HG03103 (cell line): ENCODE results near the gene CHP1.
"Not testable (repeated sequence)": the region's sequence is repeated elsewhere in the genome, so short reads cannot be mapped to it uniquely, and the experiment has no call there.

ENCODE experiments used
- ATAC-seq: cut with Tn5 transposase; IDR thresholded peaks from one replicate; pipeline ENCODE4 v1.9.1; 2021; ENCODE audit warnings: low read depth; ENCODE audit not compliant: unreplicated experiment

The CHP1 gene

DNA sequence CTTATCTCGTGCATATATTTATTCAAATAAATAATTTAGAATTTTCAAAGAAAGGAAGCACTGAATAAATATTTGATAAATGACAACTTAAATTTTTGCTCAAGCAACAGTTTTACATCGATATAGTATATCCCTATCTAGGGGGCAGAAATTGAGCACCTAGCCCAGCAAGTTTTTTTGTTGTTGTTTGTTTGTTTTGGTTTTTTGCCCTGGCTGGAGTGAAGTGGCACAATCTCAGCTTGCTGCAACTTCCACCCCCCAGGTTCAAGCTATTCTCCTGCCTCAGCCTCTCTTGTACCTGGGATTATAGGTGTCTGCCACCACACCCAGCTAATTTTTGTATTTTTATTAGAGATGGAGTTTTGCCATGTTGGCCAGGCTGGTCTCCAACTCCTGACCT, 58.9 kb downstream of the CHP1 start:
- no peak for ATAC-seq

- ATAC-seq, result no peak
Observed at GRCh38 chr15:41291065-41291631, 60.1 kb downstream of the CHP1 start.

DNA sequence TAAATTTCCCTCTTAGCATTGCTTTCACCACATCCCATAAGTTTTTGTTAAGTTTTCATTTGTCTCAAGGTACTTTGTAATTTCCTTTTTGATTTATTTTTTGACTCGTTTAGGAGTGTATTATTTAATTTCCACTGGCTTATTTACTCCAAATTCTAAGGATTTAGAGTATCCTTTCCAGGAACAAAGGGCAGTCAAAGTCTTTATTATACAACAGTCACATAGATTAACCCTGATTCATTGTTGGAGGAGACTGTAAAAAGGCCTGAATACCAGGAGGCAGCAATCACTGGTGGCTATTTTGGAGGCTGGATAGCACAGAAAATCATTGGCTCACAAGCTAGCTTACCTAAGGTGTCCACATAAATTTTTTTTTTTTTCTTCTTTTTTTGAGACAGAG, 61.5 kb downstream of the CHP1 start:
- no peak for ATAC-seq

- not testable (repeated sequence) for ATAC-seq
Observed at GRCh38 chr15:41301139-41301538, 70.1 kb downstream of the CHP1 start.

DNA sequence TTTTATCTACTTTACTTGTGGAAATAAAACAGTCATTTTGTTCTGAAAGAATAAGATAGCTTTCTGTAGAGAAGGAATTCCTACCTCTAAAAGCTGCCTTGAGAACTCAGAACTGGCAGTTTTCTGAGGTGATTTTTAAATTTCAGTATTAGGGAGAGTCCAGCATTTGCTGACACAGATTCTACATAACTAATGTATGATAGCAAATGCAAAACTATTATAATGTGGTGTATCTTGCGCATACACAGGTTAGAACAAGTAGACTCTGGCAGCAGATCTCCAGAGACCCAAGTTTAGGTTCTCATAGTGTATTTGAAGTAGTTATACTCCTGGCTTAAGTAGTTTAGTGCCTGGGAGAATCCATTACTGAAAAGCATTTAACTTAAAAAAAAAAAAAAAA, 70.5 kb downstream of the CHP1 start:
- no peak for ATAC-seq

GRCh38 chr15:41304149-41304770, 73.2 kb downstream of the CHP1 start:
- ATAC-seq, result no peak

GRCh38 chr15:41307679-41308078, 76.6 kb downstream of the CHP1 start:
- no peak for ATAC-seq

- ATAC-seq, result no peak
Observed at GRCh38 chr15:41309226-41309905, 78.3 kb downstream of the CHP1 start.

DNA sequence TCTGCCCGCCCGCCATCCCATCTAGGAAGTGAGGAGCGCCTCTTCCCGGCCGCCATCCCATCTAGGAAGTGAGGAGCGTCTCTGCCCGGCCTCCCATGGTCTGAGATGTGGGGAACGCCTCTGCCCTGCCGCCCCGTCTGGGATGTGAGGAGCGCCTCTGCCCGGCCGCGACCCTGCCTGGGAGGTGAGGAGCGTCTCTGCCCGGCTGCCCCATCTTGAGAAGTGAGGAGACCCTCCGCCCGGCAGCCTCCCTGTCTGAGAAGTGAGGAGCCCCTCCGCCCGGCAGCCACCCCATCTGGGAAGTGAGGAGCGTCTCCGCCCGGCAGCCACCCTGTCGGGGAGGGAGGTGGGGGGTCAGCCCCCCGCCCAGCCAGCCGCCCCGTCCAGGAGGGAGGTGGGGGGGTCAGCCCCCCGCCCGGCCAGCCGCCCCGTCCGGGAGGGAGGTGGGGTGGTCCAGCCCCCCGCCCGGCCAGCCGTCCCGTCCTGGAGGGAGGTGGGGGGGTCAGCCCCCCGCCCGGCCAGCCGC, 89.8 kb downstream of the CHP1 start:
- ATAC-seq, result not testable (repeated sequence)

GRCh38 chr15:41323611-41324010, 92.5 kb downstream of the CHP1 start:
- ATAC-seq, result no peak

GRCh38 chr15:41331281-41331680, 100.2 kb downstream of the CHP1 start:
- no peak for ATAC-seq
